IPS-18c (cell line): ENCODE data around the gene SFMBT1.

Source experiments
- H3K4me3 ChIP-seq: 2 replicates; pipeline ENCODE4 v1.7.0; 2013; ENCODE audit warnings: low read depth, mild to moderate bottlenecking, low read length, moderate library complexity; ENCODE audit not compliant: insufficient read depth
- H3K9me3 ChIP-seq: one replicate; pipeline ENCODE4 v1.6.1; 2013; ENCODE audit warnings: mild to moderate bottlenecking, low read length, moderate library complexity; ENCODE audit not compliant: control insufficient read depth, insufficient read depth

SFMBT1 gene

GRCh38 chr3:52915294-52915693, 130.6 kb downstream of the SFMBT1 start:
- H3K4me3 ChIP-seq = no peak overlapping the region

GRCh38 chr3:52912885-52913731, 132.8 kb downstream of the SFMBT1 start:
- H3K4me3 ChIP-seq = no peak overlapping the region
- H3K9me3 ChIP-seq = no peaks in the 10 kb centered on the region

More at GRCh38 chr3:52915294-52915693, 130.6 kb downstream of the SFMBT1 start:
- H3K9me3 ChIP-seq = no peaks in the 10 kb centered on the region

GRCh38 chr3:52910823-52911222, 135.1 kb downstream of the SFMBT1 start:
- no peaks in the 10 kb centered on the region for H3K9me3 ChIP-seq
- no peak overlapping the region for H3K4me3 ChIP-seq

GRCh38 chr3:52907497-52907896, 138.4 kb downstream of the SFMBT1 start:
- H3K9me3 ChIP-seq = no peaks in the 10 kb centered on the region
- H3K4me3 ChIP-seq = no peak overlapping the region

- Histone ChIP-seq H3K4me3 (no peak overlapping the region), H3K9me3 (no peaks in the 10 kb centered on the region)
Observed at GRCh38 chr3:52904552-52904951, 141.3 kb downstream of the SFMBT1 start.

GRCh38 chr3:52904000-52904399, 141.9 kb downstream of the SFMBT1 start:
- H3K9me3 ChIP-seq = no peaks in the 10 kb centered on the region
- no peak overlapping the region for H3K4me3 ChIP-seq

GRCh38 chr3:52897130-52898122, 148.4 kb downstream of the SFMBT1 start, which contains the start of gene STIMATE:
Gene STIMATE, minus strand, starts transcription at chr3:52897548. Its CDS starts 98 bp downstream, at chr3:52897450.
- Histone ChIP-seq H3K9me3 (no peaks in the 10 kb centered on the region), H3K4me3 (peak within 1 kb of the TSS; percentile 87)

- Histone ChIP-seq H3K9me3 (no peaks in the 10 kb centered on the region), H3K4me3 (peak overlapping the region; percentile 87)
Observed at GRCh38 chr3:52896613-52897012, 149.3 kb downstream of the SFMBT1 start.

- Histone ChIP-seq H3K4me3 (peak overlapping the region; percentile 87), H3K9me3 (no peaks in the 10 kb centered on the region)
Observed at GRCh38 chr3:52896151-52896550, 149.7 kb downstream of the SFMBT1 start.

- Histone ChIP-seq H3K9me3 (no peaks in the 10 kb centered on the region), H3K4me3 (no peak overlapping the region)
Observed at GRCh38 chr3:52895418-52895817, 150.5 kb downstream of the SFMBT1 start.

- Histone ChIP-seq H3K9me3 (no peaks in the 10 kb centered on the region), H3K4me3 (no peak overlapping the region)
Observed at GRCh38 chr3:52894756-52895155, 151.1 kb downstream of the SFMBT1 start.

- no peak overlapping the region for H3K4me3 ChIP-seq
Observed at GRCh38 chr3:52893723-52894122, 152.2 kb downstream of the SFMBT1 start.

GRCh38 chr3:52892625-52893311, 153.1 kb downstream of the SFMBT1 start:
- H3K4me3 ChIP-seq = no peak overlapping the region
- H3K9me3 ChIP-seq = no peaks in the 10 kb centered on the region

More at GRCh38 chr3:52893723-52894122, 152.2 kb downstream of the SFMBT1 start:
- no peaks in the 10 kb centered on the region for H3K9me3 ChIP-seq

- Histone ChIP-seq H3K4me3 (no peak overlapping the region), H3K9me3 (no peaks in the 10 kb centered on the region)
Observed at GRCh38 chr3:52892290-52892624, 153.6 kb downstream of the SFMBT1 start.

- no peaks in the 10 kb centered on the region for H3K9me3 ChIP-seq
- H3K4me3 ChIP-seq = no peak overlapping the region
Observed at GRCh38 chr3:52891615-52892081, 154.2 kb downstream of the SFMBT1 start.

GRCh38 chr3:52891164-52891563, 154.7 kb downstream of the SFMBT1 start:
- Histone ChIP-seq H3K4me3 (no peak overlapping the region), H3K9me3 (no peaks in the 10 kb centered on the region)

- Histone ChIP-seq H3K9me3 (no peaks in the 10 kb centered on the region), H3K4me3 (no peak overlapping the region)
Observed at GRCh38 chr3:52890735-52891134, 155.1 kb downstream of the SFMBT1 start.
